PFSK-1 (cell line): ENCODE measurements around the gene CACHD1.

Experiments used
- POLR2AphosphoS5 ChIP-seq: IDR thresholded peaks from 2 replicates; pipeline ENCODE4 v1.6.1; 2012; ENCODE audit warnings: low read depth, mild to moderate bottlenecking, control low read depth, low read length, moderate library complexity
- REST ChIP-seq, 2 experiments: IDR thresholded peaks; 2 replicates each; pipeline versions ENCODE4 v1.6.1 to v1.8.0; 2011 to 2012; ENCODE audit warnings: low read depth in 2 of 2, low read length in 2 of 2, control low read depth in 1 of 2, inconsistent platforms in 1 of 2, mild to moderate bottlenecking in 1 of 2, moderate library complexity in 1 of 2; ENCODE audit not compliant: insufficient read depth in 1 of 2
- SIN3A ChIP-seq: IDR thresholded peaks from 2 replicates; pipeline ENCODE4 v1.6.1; 2012; ENCODE audit warnings: mild to moderate bottlenecking, low read length, moderate library complexity, borderline replicate concordance; ENCODE audit not compliant: insufficient read depth

DNA sequence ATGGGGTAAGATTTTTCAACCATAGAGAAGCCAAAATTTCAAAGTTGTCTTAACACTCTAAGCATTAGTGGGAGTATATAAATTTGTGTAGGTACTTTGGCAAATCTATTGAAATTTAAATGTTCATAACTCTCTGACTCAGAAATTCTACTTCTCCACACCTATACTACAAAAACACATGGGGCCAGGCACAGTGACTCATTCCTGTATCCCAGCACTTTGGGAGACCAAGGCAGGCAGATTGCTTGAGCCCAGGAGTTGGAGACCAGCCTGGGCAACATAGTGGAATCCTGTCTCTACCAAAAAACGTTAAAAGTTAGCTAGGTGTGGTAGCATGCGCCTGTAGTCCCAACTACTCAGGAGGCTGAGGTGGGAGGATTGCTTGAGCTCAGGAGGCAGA is 233.7 kb downstream of the CACHD1 start:
- TF ChIP-seq REST (IDR thresholded peaks at IDR 0.05; ENCODE audit: insufficient read depth in 1 of 2, low read depth in 2 of 2, low read length in 2 of 2) (no peak), POLR2AphosphoS5 (no peak), SIN3A (no peak)
